H1 (cell line): Measurements from ENCODE around the gene NEUROG1.

ENCODE experiments used
- CBX5 ChIP-seq: fragments of 300-800, 300-1000 bp; sonication (generic); IDR thresholded peaks from 2 replicates; pipeline ENCODE4 v1.7.1; 2016; ENCODE audit warnings: antibody characterized with exemption, low read length, low read depth
- CTBP2 ChIP-seq: IDR thresholded peaks from 2 replicates; pipeline ENCODE4 v1.7.0; 2011; ENCODE audit warnings: borderline replicate concordance, mild to moderate bottlenecking, moderate library complexity, mixed read lengths, low read length; ENCODE audit not compliant: insufficient read depth, insufficient read length
- EP300 ChIP-seq, 2 experiments: IDR thresholded peaks; 1 replicate in 1 of 2; 2 replicates in 1 of 2; pipeline ENCODE4 v1.6.1; 2011 to 2012; ENCODE audit warnings: low read depth in 2 of 2, low read length in 2 of 2, mild to moderate bottlenecking in 2 of 2, borderline replicate concordance in 1 of 2, inconsistent platforms in 1 of 2, moderate library complexity in 1 of 2
- JUND ChIP-seq: IDR thresholded peaks from 2 replicates; pipeline ENCODE4 v1.6.1; 2011; ENCODE audit warnings: mild to moderate bottlenecking, improper control_type of control experiment, low read length
- POLR2A ChIP-seq, 2 experiments: IDR thresholded peaks; 1 replicate in 1 of 2; 2 replicates in 1 of 2; pipeline ENCODE4 v1.6.1; 2011; ENCODE audit warnings: low read depth in 2 of 2, low read length in 2 of 2, mild to moderate bottlenecking in 2 of 2; ENCODE audit errors: control extremely low read depth in 1 of 2
- POLR2AphosphoS5 ChIP-seq: IDR thresholded peaks from 2 replicates; pipeline ENCODE4 v1.6.1; 2011; ENCODE audit warnings: low read depth, low read length
- SIRT6 ChIP-seq: IDR thresholded peaks from one replicate; pipeline ENCODE4 v1.7.1; 2012; ENCODE audit warnings: low read length, inconsistent platforms
- ZNF274 ChIP-seq: IDR thresholded peaks from 2 replicates; pipeline ENCODE4 v1.7.0; 2012; ENCODE audit warnings: low read length, borderline replicate concordance; ENCODE audit errors: extremely low read depth
- TF ChIP-seq, protein P1 (sequence below), 3 experiments: IDR thresholded peaks; 1 replicate in 2 of 3; 2 replicates in 1 of 3; pipeline versions ENCODE4 v1.5.1 to v1.6.1; 2011; ENCODE audit warnings: low read length in 3 of 3, mild to moderate bottlenecking in 3 of 3, inconsistent platforms in 2 of 3, low read depth in 1 of 3, moderate library complexity in 1 of 3; ENCODE audit not compliant: insufficient read depth in 1 of 3; ENCODE audit errors: control extremely low read depth in 1 of 3
- TF ChIP-seq, protein P2 (sequence below): IDR thresholded peaks from 2 replicates; pipeline ENCODE4 v1.6.1; 2011; ENCODE audit warnings: low read length, improper control_type of control experiment
- TF ChIP-seq, protein P3 (sequence below): IDR thresholded peaks from 2 replicates; pipeline ENCODE4 v1.6.1; 2012; ENCODE audit warnings: inconsistent platforms

DNA sequence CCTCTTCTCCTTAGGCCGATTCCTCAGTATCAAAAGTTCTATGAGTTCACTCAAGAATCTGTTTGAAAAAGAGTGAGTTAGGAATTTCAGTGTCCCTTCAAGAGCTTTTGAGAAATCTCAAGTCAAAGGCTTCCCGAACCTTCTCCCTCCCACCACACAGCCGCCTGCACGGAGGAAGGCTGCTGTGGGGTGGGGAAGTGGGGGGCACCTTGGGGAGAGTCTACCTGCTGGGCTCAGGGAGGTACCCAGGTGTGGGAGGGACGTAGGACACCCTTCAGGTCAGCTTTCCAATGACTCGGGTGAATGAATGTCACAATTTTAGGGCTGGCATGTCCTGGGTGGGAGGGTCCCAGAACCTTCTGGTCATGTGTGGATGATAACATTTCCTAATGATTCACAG lies 25.5 kb upstream of the NEUROG1 start:
- TF ChIP-seq, protein P1, sequence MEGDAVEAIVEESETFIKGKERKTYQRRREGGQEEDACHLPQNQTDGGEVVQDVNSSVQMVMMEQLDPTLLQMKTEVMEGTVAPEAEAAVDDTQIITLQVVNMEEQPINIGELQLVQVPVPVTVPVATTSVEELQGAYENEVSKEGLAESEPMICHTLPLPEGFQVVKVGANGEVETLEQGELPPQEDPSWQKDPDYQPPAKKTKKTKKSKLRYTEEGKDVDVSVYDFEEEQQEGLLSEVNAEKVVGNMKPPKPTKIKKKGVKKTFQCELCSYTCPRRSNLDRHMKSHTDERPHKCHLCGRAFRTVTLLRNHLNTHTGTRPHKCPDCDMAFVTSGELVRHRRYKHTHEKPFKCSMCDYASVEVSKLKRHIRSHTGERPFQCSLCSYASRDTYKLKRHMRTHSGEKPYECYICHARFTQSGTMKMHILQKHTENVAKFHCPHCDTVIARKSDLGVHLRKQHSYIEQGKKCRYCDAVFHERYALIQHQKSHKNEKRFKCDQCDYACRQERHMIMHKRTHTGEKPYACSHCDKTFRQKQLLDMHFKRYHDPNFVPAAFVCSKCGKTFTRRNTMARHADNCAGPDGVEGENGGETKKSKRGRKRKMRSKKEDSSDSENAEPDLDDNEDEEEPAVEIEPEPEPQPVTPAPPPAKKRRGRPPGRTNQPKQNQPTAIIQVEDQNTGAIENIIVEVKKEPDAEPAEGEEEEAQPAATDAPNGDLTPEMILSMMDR (IDR thresholded peaks at IDR 0.05; ENCODE audit: control extremely low read depth in 1 of 3, insufficient read depth in 1 of 3, low read depth in 1 of 3, low read length in 3 of 3): no peak
- TF ChIP-seq ZNF274 (no peak), JUND (no peak), SIRT6 (no peak), POLR2AphosphoS5 (no peak), CBX5 (no peak), POLR2A (IDR thresholded peaks at IDR 0.05; ENCODE audit: control extremely low read depth in 1 of 2, low read depth in 2 of 2, low read length in 2 of 2) (no peak), CTBP2 (no peak), EP300 (IDR thresholded peaks at IDR 0.05; ENCODE audit: borderline replicate concordance in 1 of 2, low read depth in 2 of 2, low read length in 2 of 2) (no peak)
- TF ChIP-seq, protein P2, sequence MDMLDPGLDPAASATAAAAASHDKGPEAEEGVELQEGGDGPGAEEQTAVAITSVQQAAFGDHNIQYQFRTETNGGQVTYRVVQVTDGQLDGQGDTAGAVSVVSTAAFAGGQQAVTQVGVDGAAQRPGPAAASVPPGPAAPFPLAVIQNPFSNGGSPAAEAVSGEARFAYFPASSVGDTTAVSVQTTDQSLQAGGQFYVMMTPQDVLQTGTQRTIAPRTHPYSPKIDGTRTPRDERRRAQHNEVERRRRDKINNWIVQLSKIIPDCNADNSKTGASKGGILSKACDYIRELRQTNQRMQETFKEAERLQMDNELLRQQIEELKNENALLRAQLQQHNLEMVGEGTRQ: no peak
- TF ChIP-seq, protein P3, sequence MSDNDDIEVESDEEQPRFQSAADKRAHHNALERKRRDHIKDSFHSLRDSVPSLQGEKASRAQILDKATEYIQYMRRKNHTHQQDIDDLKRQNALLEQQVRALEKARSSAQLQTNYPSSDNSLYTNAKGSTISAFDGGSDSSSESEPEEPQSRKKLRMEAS: no peak
